ENCODE results near the gene STK32A.

The STK32A gene

GRCh38 chr5:147200004-147200403 is 34.8 kb upstream of the STK32A start:
- Histone ChIP-seq H3K27ac (ENCODE audit: insufficient read depth in 1 of 2, low read depth in 1 of 2, low read length in 2 of 2, poor library complexity in 1 of 2, severe bottlenecking in 2 of 2) (no peak overlapping the region), H3K36me3 (ENCODE audit: control insufficient read depth in 4 of 4, insufficient read depth in 4 of 4, low read length in 3 of 4) (no peaks in the 10 kb centered on the region), H3K27me3 (replicated peaks in 2 of 5; ENCODE audit: control insufficient read depth in 4 of 5, insufficient read depth in 5 of 5, low read length in 4 of 5) (no peaks in the 10 kb centered on the region), H3K9me3 (ENCODE audit: control extremely low read depth in 1 of 5, control insufficient read depth in 4 of 5, insufficient read depth in 2 of 5, low read depth in 1 of 5, low read length in 4 of 5) (peaks cover 0 to 2% (median 0%) of the 10 kb centered on the region in 5 experiments), H3K4me1 (ENCODE audit: control extremely low read depth in 1 of 4, control insufficient read depth in 4 of 4, insufficient read depth in 4 of 4, low read length in 3 of 4) (peaks cover 0 to 5% (median under 1%) of the 10 kb centered on the region in 4 experiments), H3K4me3 (ENCODE audit: control insufficient read depth in 1 of 7, extremely low read depth in 1 of 7, insufficient read depth in 4 of 7, low read depth in 2 of 7, low read length in 6 of 7) (no peak overlapping the region)
- WGBS (ENCODE audit: insufficient coverage): 94% methylated on average over 3 of the region's 5 CpGs
- DNase-seq: no peak
- POLR2A ChIA-PET: interaction anchor here (0.6 kb wide), 1 partner anchor 44 kb away, joined by 3 read pairs; no protein-coding TSS in a partner anchor
- CTCF ChIA-PET: interaction anchor here (0.6 to 3.3 kb wide), 2 partner anchors 11 to 306 kb away, joined by 3 to 12 read pairs; no protein-coding TSS in a partner anchor

DNA sequence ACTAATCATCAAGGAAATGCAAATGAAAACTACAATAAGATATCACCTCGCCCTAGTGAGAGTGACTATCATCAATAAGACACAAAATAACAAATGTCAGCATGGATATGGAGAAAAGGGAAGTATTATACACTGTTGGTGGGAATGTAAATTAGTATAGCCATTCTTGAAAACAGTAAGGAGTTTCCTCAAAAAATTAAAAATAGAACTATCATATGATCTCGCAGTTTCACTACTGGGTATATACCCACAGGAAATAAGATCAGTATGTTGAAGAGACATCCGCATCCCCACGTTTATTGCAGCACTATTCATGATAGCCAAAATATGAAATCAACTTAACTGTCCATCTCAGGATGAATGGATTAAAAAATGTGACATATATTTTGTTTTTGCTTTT is 31.6 kb upstream of the STK32A start:
- no CpG with 5 or more reads among the region's 4 CpGs for WGBS (ENCODE audit: insufficient coverage)
- ChIA-PET POLR2A (no interaction called here), CTCF (interaction anchor here (0.6 kb wide), 1 partner anchor 144 kb away, joined by 4 read pairs; no protein-coding TSS in a partner anchor)
- Histone ChIP-seq H3K27me3 (replicated peaks in 2 of 5; ENCODE audit: control insufficient read depth in 4 of 5, insufficient read depth in 5 of 5, low read length in 4 of 5) (no peaks in the 10 kb centered on the region), H3K27ac (ENCODE audit: insufficient read depth in 1 of 2, low read depth in 1 of 2, low read length in 2 of 2, poor library complexity in 1 of 2, severe bottlenecking in 2 of 2) (no peak overlapping the region), H3K9me3 (ENCODE audit: control extremely low read depth in 1 of 5, control insufficient read depth in 4 of 5, insufficient read depth in 2 of 5, low read depth in 1 of 5, low read length in 4 of 5) (peaks cover 0 to 2% (median 0%) of the 10 kb centered on the region in 5 experiments), H3K36me3 (ENCODE audit: control insufficient read depth in 4 of 4, insufficient read depth in 4 of 4, low read length in 3 of 4) (no peaks in the 10 kb centered on the region), H3K4me1 (ENCODE audit: control extremely low read depth in 1 of 4, control insufficient read depth in 4 of 4, insufficient read depth in 4 of 4, low read length in 3 of 4) (peaks cover 0 to 5% (median under 1%) of the 10 kb centered on the region in 4 experiments), H3K4me3 (ENCODE audit: control insufficient read depth in 1 of 7, extremely low read depth in 1 of 7, insufficient read depth in 4 of 7, low read depth in 2 of 7, low read length in 6 of 7) (no peak overlapping the region)
- DNase-seq: no peak

GRCh38 chr5:147204576-147204975 is 30.2 kb upstream of the STK32A start:
- H3K27ac ChIP-seq (ENCODE audit: insufficient read depth in 1 of 2, low read depth in 1 of 2, low read length in 2 of 2, poor library complexity in 1 of 2, severe bottlenecking in 2 of 2): no peak overlapping the region
- 96% methylated on average over 2 of the region's 2 CpGs for WGBS (ENCODE audit: insufficient coverage)
- H3K36me3 ChIP-seq (ENCODE audit: control insufficient read depth in 4 of 4, insufficient read depth in 4 of 4, low read length in 3 of 4): no peaks in the 10 kb centered on the region
- no peak for DNase-seq
- ChIA-PET POLR2A (no interaction called here), CTCF (no interaction called here)
- no peaks in the 10 kb centered on the region for H3K27me3 ChIP-seq (replicated peaks in 2 of 5; ENCODE audit: control insufficient read depth in 4 of 5, insufficient read depth in 5 of 5, low read length in 4 of 5)
- peaks cover 0 to 5% (median under 1%) of the 10 kb centered on the region in 4 experiments for H3K4me1 ChIP-seq (ENCODE audit: control extremely low read depth in 1 of 4, control insufficient read depth in 4 of 4, insufficient read depth in 4 of 4, low read length in 3 of 4)
- no peak overlapping the region for H3K4me3 ChIP-seq (ENCODE audit: control insufficient read depth in 1 of 7, extremely low read depth in 1 of 7, insufficient read depth in 4 of 7, low read depth in 2 of 7, low read length in 6 of 7)
- peaks cover 0 to 2% (median 0%) of the 10 kb centered on the region in 5 experiments for H3K9me3 ChIP-seq (ENCODE audit: control extremely low read depth in 1 of 5, control insufficient read depth in 4 of 5, insufficient read depth in 2 of 5, low read depth in 1 of 5, low read length in 4 of 5)

GRCh38 chr5:147208134-147208533 is 26.7 kb upstream of the STK32A start:
- no peak for DNase-seq
- H3K36me3 ChIP-seq (ENCODE audit: control insufficient read depth in 4 of 4, insufficient read depth in 4 of 4, low read length in 3 of 4): no peaks in the 10 kb centered on the region
- peaks cover 0 to 2% (median 0%) of the 10 kb centered on the region in 5 experiments for H3K9me3 ChIP-seq (ENCODE audit: control extremely low read depth in 1 of 5, control insufficient read depth in 4 of 5, insufficient read depth in 2 of 5, low read depth in 1 of 5, low read length in 4 of 5)
- H3K27ac ChIP-seq (ENCODE audit: insufficient read depth in 1 of 2, low read depth in 1 of 2, low read length in 2 of 2, poor library complexity in 1 of 2, severe bottlenecking in 2 of 2): no peak overlapping the region
- ChIA-PET POLR2A (interaction anchor here (0.7 kb wide), 1 partner anchor 102 kb away, joined by 3 read pairs; no protein-coding TSS in a partner anchor), CTCF (no interaction called here)
- peaks cover 0 to 2% (median 0%) of the 10 kb centered on the region in 5 experiments for H3K27me3 ChIP-seq (replicated peaks in 2 of 5; ENCODE audit: control insufficient read depth in 4 of 5, insufficient read depth in 5 of 5, low read length in 4 of 5)
- 67% methylated on average over 1 of the region's 1 CpG for WGBS (ENCODE audit: insufficient coverage)
- H3K4me1 ChIP-seq (ENCODE audit: control extremely low read depth in 1 of 4, control insufficient read depth in 4 of 4, insufficient read depth in 4 of 4, low read length in 3 of 4): peaks cover 0 to 5% (median under 1%) of the 10 kb centered on the region in 4 experiments
- no peak overlapping the region for H3K4me3 ChIP-seq (ENCODE audit: control insufficient read depth in 1 of 7, extremely low read depth in 1 of 7, insufficient read depth in 4 of 7, low read depth in 2 of 7, low read length in 6 of 7)

DNA sequence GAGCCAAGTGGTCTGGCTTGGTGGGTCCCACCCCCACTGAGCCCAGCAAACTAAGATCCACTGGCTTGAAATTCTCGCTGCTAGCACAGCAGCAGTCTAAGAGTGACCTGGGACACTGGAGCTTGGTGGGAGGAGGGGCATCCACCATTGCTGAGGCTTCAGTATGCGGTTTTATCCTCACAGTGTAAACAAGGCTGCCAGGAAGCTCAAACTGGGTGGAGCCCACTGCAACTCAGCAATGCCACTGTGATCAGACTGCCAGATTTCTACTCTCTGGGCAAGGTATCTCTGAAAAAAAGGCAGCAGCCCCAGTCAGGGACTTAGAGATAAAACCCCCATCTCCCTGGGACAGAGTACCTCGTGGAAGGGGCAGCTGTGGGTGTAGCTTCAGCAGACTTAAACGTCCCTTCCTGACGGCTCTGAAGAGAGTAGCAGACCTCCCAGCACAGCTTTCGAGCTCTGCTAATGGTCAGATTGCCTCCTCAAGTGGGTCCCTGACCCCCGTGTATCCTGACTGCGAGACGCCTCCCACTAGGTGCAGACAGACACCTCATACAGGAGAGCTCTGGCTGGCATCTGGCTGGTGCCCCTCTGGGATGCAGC is 18.2 kb upstream of the STK32A start:
- ChIA-PET POLR2A (no interaction called here), CTCF (interaction anchor here (1.3 kb wide), 1 partner anchor 9 kb away, joined by 4 read pairs; no protein-coding TSS in a partner anchor)
- DNase-seq: peak in 2 of 3 donors; percentile 33 to 56
- no peak overlapping the region for H3K27ac ChIP-seq (ENCODE audit: insufficient read depth in 1 of 2, low read depth in 1 of 2, low read length in 2 of 2, poor library complexity in 1 of 2, severe bottlenecking in 2 of 2)
- peaks cover 0 to 2% (median 0%) of the 10 kb centered on the region in 5 experiments for H3K27me3 ChIP-seq (replicated peaks in 2 of 5; ENCODE audit: control insufficient read depth in 4 of 5, insufficient read depth in 5 of 5, low read length in 4 of 5)
- WGBS (ENCODE audit: insufficient coverage): 66% methylated on average over 9 of the region's 9 CpGs
- H3K4me1 ChIP-seq (ENCODE audit: control extremely low read depth in 1 of 4, control insufficient read depth in 4 of 4, insufficient read depth in 4 of 4, low read length in 3 of 4): peaks cover 0 to 9% (median 4%) of the 10 kb centered on the region in 4 experiments
- H3K4me3 ChIP-seq (ENCODE audit: control insufficient read depth in 1 of 7, extremely low read depth in 1 of 7, insufficient read depth in 4 of 7, low read depth in 2 of 7, low read length in 6 of 7): no peak overlapping the region
- no peaks in the 10 kb centered on the region for H3K36me3 ChIP-seq (ENCODE audit: control insufficient read depth in 4 of 4, insufficient read depth in 4 of 4, low read length in 3 of 4)
- H3K9me3 ChIP-seq (ENCODE audit: control extremely low read depth in 1 of 5, control insufficient read depth in 4 of 5, insufficient read depth in 2 of 5, low read depth in 1 of 5, low read length in 4 of 5): no peaks in the 10 kb centered on the region

GRCh38 chr5:147223343-147223742 is 11.5 kb upstream of the STK32A start:
- WGBS (ENCODE audit: insufficient coverage): 33% methylated on average over 1 of the region's 2 CpGs
- Histone ChIP-seq H3K27ac (ENCODE audit: insufficient read depth in 1 of 2, low read depth in 1 of 2, low read length in 2 of 2, poor library complexity in 1 of 2, severe bottlenecking in 2 of 2) (no peak overlapping the region), H3K4me1 (ENCODE audit: control extremely low read depth in 1 of 4, control insufficient read depth in 4 of 4, insufficient read depth in 4 of 4, low read length in 3 of 4) (peaks cover 0 to 10% (median 6%) of the 10 kb centered on the region in 4 experiments), H3K9me3 (ENCODE audit: control extremely low read depth in 1 of 5, control insufficient read depth in 4 of 5, insufficient read depth in 2 of 5, low read depth in 1 of 5, low read length in 4 of 5) (no peaks in the 10 kb centered on the region), H3K36me3 (ENCODE audit: control insufficient read depth in 4 of 4, insufficient read depth in 4 of 4, low read length in 3 of 4) (no peaks in the 10 kb centered on the region), H3K27me3 (replicated peaks in 2 of 5; ENCODE audit: control insufficient read depth in 4 of 5, insufficient read depth in 5 of 5, low read length in 4 of 5) (no peaks in the 10 kb centered on the region), H3K4me3 (ENCODE audit: control insufficient read depth in 1 of 7, extremely low read depth in 1 of 7, insufficient read depth in 4 of 7, low read depth in 2 of 7, low read length in 6 of 7) (no peak overlapping the region)
- CTCF ChIA-PET: interaction anchor here (0.9 to 3.1 kb wide), 9 partner anchors 9 to 337 kb away, joined by 3 to 18 read pairs (median 5); no protein-coding TSS in a partner anchor
- DNase-seq: no peak
- POLR2A ChIA-PET: no interaction called here
